ENCODE results near the gene REPS1.

- TF ChIP-seq CTCF (IDR thresholded peaks at IDR 0.05; ENCODE audit: low read depth, low read length, poor library complexity, severe bottlenecking) (no peak), EZH2phosphoT487 (IDR thresholded peaks at IDR 0.05; ENCODE audit: borderline replicate concordance, low read length) (no peak)
Observed at GRCh38 chr6:138912308-138912707, 75.7 kb downstream of the REPS1 start.

Measured in DOHH2 (cell line).